BE2C (cell line): ENCODE results near the gene SMG9. TPM values are rescaled to one million over a fixed set of nuclear protein-coding genes. Genes with fewer than 3 reads are reported as not detected.

Experiments used
- DNase-seq: peaks from one replicate; pipeline ENCODE4 v3.0.0-alpha.2; 2020
- H3K27me3 ChIP-seq: fragments of 250-450 bp; sonication (Bioruptor Pico); 2 replicates; pipeline ENCODE4 v1.5.1; 2020; ENCODE audit warnings: mild to moderate bottlenecking
- H3K36me3 ChIP-seq: fragments of 250-450 bp; sonication (Bioruptor Pico); 2 replicates; pipeline ENCODE4 v1.5.1; 2020; ENCODE audit warnings: mild to moderate bottlenecking
- H3K4me1 ChIP-seq: fragments of 250-450 bp; sonication (Bioruptor Pico); 2 replicates; pipeline ENCODE4 v1.5.1; 2020
- H3K4me3 ChIP-seq: 2 replicates; pipeline ENCODE4 v1.5.1; 2011; ENCODE audit warnings: low read depth, low read length
- H3K9me3 ChIP-seq: fragments of 250-450 bp; sonication (Bioruptor Pico); 2 replicates; pipeline ENCODE4 v1.5.1; 2020
- polyA plus RNA-seq: library from polyadenylated mRNA; unstranded; fragments of >200 nt; gene quantifications from one replicate; pipeline ENCODE4 v1.2.1, GENCODE V29; 2012; ENCODE audit warnings: low read depth, missing spikeins; ENCODE audit not compliant: insufficient read length, insufficient read depth
- TF ChIP-seq, protein P1 (sequence below): IDR thresholded peaks from 2 replicates; pipeline ENCODE4 v1.5.1; 2012; ENCODE audit warnings: mild to moderate bottlenecking, low read depth, low read length

SMG9 gene
- polyA plus RNA-seq, result 22.4 TPM

- H3K27me3 ChIP-seq, result no peaks in the 10 kb centered on the region
- TF ChIP-seq, protein P1, sequence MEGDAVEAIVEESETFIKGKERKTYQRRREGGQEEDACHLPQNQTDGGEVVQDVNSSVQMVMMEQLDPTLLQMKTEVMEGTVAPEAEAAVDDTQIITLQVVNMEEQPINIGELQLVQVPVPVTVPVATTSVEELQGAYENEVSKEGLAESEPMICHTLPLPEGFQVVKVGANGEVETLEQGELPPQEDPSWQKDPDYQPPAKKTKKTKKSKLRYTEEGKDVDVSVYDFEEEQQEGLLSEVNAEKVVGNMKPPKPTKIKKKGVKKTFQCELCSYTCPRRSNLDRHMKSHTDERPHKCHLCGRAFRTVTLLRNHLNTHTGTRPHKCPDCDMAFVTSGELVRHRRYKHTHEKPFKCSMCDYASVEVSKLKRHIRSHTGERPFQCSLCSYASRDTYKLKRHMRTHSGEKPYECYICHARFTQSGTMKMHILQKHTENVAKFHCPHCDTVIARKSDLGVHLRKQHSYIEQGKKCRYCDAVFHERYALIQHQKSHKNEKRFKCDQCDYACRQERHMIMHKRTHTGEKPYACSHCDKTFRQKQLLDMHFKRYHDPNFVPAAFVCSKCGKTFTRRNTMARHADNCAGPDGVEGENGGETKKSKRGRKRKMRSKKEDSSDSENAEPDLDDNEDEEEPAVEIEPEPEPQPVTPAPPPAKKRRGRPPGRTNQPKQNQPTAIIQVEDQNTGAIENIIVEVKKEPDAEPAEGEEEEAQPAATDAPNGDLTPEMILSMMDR, result no peak
- no peaks in the 10 kb centered on the region for H3K9me3 ChIP-seq
- peak within 1 kb of the TSS; percentile 82 for H3K4me3 ChIP-seq
- peaks cover 21% of the 10 kb centered on the region for H3K36me3 ChIP-seq
- H3K4me1 ChIP-seq, result no peaks in the 10 kb centered on the region
- peak; percentile 98 for DNase-seq
Observed at GRCh38 chr19:43754503-43755255, at the start of gene SMG9. Gene SMG9 (minus strand): TSS chr19:43754962. CDS start chr19:43750741, 4,221 bp downstream.

DNA sequence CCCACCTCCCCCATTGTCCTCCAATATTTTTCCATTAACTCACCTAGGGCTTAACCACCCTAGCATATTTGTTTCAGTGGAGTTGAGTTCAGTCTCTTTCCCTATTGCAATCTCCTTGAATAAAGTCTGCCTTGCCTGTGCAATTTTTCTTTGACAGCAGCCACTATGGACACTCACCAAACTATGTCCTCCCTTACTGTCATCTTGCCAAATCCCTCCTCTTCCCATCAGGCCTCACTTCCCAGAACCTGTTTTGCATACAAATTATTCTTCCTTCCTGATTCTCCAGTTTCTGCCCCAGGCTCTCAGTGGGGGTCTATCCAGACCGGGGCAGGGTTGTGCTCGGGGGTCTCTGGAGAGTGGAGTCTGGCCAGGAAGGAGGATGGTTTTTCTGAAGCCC is 49.7 kb upstream of the SMG9 start:
- Histone ChIP-seq H3K4me3 (no peak overlapping the region), H3K4me1 (no peaks in the 10 kb centered on the region), H3K36me3 (no peaks in the 10 kb centered on the region), H3K9me3 (no peaks in the 10 kb centered on the region), H3K27me3 (no peaks in the 10 kb centered on the region)
- TF ChIP-seq, protein P1, result no peak
- DNase-seq, result no peak

GRCh38 chr19:43802216-43802951 is 47.6 kb upstream of the SMG9 start, which contains the start of gene LYPD5:
Gene LYPD5 (minus strand): TSS chr19:43802447. CDS start chr19:43802380, 67 bp downstream.
- Histone ChIP-seq H3K4me1 (no peaks in the 10 kb centered on the region), H3K27me3 (no peaks in the 10 kb centered on the region), H3K36me3 (no peaks in the 10 kb centered on the region), H3K9me3 (no peaks in the 10 kb centered on the region), H3K4me3 (no peak within 1 kb of the TSS)
- no peak for DNase-seq
- TF ChIP-seq, protein P1, result no peak

DNA sequence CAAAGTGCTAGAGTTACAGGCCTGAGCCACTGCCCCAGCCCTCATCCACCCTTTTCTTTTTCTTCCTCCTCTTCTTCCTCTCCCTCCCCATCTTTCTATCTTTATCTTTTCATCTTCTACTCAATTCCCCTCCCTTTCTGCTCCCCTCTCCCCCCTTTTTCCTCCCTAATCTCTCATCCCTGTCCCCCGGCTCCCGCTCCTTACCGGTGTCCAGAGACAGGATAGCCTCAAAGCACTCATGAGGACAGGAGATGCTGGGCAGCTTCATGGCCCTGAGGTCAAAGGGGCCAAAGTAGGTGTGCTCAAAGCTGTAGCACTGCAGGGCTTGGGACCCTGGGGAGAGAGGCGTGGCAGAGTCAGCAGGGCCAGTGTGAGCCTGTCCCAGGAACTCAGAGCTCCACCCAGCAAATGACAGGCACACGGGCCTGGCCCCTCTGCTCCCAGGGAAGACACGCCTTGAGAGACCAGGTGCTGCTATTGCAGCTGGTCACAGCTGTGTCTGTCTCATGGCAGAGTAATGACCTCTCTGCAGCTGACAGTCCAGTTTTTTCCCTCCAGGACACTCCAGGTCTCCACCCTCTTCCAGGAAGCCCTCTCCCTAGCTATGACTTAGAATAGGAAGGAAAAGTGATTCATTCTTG is 44.9 kb upstream of the SMG9 start:
- TF ChIP-seq, protein P1, result no peak
- no peak overlapping the region for H3K4me3 ChIP-seq
- H3K4me1 ChIP-seq, result no peaks in the 10 kb centered on the region
- H3K27me3 ChIP-seq, result no peaks in the 10 kb centered on the region
- no peak for DNase-seq
- no peaks in the 10 kb centered on the region for H3K36me3 ChIP-seq
- H3K9me3 ChIP-seq, result no peaks in the 10 kb centered on the region; the same call in 1 of the 2 replicates

- H3K4me3 ChIP-seq, result peak overlapping the region; percentile 23
Observed at GRCh38 chr19:43798546-43799409, 44.0 kb upstream of the SMG9 start.

More at GRCh38 chr19:43798546-43799409, 44.0 kb upstream of the SMG9 start:
- no peak for DNase-seq
- no peaks in the 10 kb centered on the region; the same call in 1 of the 2 replicates for H3K9me3 ChIP-seq
- no peaks in the 10 kb centered on the region for H3K27me3 ChIP-seq
- TF ChIP-seq, protein P1, result no peak
- no peaks in the 10 kb centered on the region for H3K36me3 ChIP-seq
- no peaks in the 10 kb centered on the region for H3K4me1 ChIP-seq
